HL-60 (cell line): ENCODE data around the gene SCN10A.

ENCODE experiments used
- DNase-seq, 2 experiments: peaks; one replicate each; pipeline ENCODE4 v3.0.0-alpha.2; 2010 to 2020; ENCODE audit warnings: low read depth in 1 of 2, low spot score in 1 of 2
- H3K27ac ChIP-seq: fragments of 250-450 bp; sonication (Bioruptor Pico); replicated peaks from 2 replicates; pipeline ENCODE4 v1.5.1; 2020; ENCODE audit warnings: mild to moderate bottlenecking, moderate library complexity
- H3K27me3 ChIP-seq: fragments of 250-450 bp; sonication (Bioruptor Pico); 2 replicates; pipeline ENCODE4 v1.5.1; 2021; ENCODE audit warnings: mild to moderate bottlenecking, moderate library complexity; ENCODE audit not compliant: insufficient read depth, poor library complexity, severe bottlenecking
- H3K4me3 ChIP-seq: replicated peaks from 2 replicates; pipeline ENCODE4 v1.5.1; 2011; ENCODE audit warnings: mild to moderate bottlenecking, control low read depth, low read length; ENCODE audit not compliant: insufficient read depth
- CTCF ChIP-seq: IDR thresholded peaks from one replicate; pipeline ENCODE4 v1.5.1; 2011; ENCODE audit warnings: low read length, control low read depth, inconsistent platforms; ENCODE audit not compliant: insufficient read depth
- GABPA ChIP-seq: IDR thresholded peaks from 2 replicates; pipeline ENCODE4 v1.6.1; 2012; ENCODE audit warnings: low read depth
- POLR2AphosphoS5 ChIP-seq: IDR thresholded peaks from 2 replicates; pipeline ENCODE4 v1.6.1; 2012; ENCODE audit warnings: low read depth
- SPI1 ChIP-seq: IDR thresholded peaks from 2 replicates; pipeline ENCODE4 v1.6.1; 2012; ENCODE audit warnings: low read depth, mild to moderate bottlenecking, borderline replicate concordance
- TF ChIP-seq, protein P1 (sequence below): IDR thresholded peaks from 2 replicates; pipeline ENCODE4 v1.6.1; 2012; ENCODE audit warnings: low read depth; ENCODE audit not compliant: insufficient replicate concordance

The SCN10A gene

DNA sequence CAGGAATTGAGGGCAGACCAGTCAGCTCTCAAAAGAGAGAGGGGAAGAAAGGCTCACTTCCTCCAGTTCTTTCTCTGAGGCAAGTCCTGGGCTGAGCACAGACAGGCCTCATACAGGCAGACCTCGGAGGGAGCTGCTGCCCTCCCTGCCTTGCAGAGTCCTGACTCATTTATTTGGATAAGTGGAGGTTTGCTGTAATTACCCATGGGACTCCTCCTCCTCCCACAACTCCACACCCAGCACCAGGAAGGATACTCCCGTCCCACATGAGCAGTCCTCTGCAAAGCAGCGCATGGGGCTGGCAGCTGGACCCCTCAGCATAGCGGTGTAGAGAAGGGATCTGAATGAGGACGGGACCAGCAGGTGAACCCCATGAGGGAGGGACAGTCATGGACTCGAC is 13.4 kb upstream of the SCN10A start:
- Histone ChIP-seq H3K27ac (no peak overlapping the region), H3K4me3 (no peak overlapping the region), H3K27me3 (no peaks in the 10 kb centered on the region)
- no peak for DNase-seq
- TF ChIP-seq SPI1 (no peak), GABPA (no peak), POLR2AphosphoS5 (no peak), CTCF (no peak)
- TF ChIP-seq, protein P1, sequence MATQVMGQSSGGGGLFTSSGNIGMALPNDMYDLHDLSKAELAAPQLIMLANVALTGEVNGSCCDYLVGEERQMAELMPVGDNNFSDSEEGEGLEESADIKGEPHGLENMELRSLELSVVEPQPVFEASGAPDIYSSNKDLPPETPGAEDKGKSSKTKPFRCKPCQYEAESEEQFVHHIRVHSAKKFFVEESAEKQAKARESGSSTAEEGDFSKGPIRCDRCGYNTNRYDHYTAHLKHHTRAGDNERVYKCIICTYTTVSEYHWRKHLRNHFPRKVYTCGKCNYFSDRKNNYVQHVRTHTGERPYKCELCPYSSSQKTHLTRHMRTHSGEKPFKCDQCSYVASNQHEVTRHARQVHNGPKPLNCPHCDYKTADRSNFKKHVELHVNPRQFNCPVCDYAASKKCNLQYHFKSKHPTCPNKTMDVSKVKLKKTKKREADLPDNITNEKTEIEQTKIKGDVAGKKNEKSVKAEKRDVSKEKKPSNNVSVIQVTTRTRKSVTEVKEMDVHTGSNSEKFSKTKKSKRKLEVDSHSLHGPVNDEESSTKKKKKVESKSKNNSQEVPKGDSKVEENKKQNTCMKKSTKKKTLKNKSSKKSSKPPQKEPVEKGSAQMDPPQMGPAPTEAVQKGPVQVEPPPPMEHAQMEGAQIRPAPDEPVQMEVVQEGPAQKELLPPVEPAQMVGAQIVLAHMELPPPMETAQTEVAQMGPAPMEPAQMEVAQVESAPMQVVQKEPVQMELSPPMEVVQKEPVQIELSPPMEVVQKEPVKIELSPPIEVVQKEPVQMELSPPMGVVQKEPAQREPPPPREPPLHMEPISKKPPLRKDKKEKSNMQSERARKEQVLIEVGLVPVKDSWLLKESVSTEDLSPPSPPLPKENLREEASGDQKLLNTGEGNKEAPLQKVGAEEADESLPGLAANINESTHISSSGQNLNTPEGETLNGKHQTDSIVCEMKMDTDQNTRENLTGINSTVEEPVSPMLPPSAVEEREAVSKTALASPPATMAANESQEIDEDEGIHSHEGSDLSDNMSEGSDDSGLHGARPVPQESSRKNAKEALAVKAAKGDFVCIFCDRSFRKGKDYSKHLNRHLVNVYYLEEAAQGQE = no peak

GRCh38 chr3:38828681-38829080 is 12.7 kb upstream of the SCN10A start:
- Histone ChIP-seq H3K4me3 (no peak overlapping the region), H3K27me3 (no peaks in the 10 kb centered on the region), H3K27ac (no peak overlapping the region)
- no peak for TF ChIP-seq POLR2AphosphoS5
- TF ChIP-seq GABPA = no peak
- no peak for TF ChIP-seq SPI1
- TF ChIP-seq CTCF = no peak
- TF ChIP-seq, protein P1 = no peak
- no peak for DNase-seq

DNA sequence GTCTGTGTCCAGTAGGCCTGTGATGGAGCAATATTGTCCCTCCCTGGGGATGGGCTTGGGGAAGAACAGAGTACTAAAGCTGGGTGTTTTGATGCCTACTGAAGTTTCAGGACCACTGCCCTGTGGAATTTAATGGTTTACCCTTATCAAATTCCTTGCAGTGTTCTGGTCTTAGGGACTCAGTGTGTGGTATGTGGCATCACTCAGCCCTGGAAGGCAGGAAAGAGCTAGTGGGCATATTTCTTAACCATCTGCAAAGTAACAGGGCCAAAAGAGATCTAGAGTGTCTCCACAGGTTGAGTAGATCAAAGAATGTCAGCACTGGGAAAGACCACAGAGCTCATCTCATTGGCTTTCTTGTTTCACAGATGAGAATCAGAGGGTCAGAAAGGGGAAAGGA is 11.8 kb upstream of the SCN10A start:
- no peak overlapping the region for H3K27ac ChIP-seq
- no peaks in the 10 kb centered on the region for H3K27me3 ChIP-seq
- DNase-seq = no peak
- H3K4me3 ChIP-seq = no peak overlapping the region
- no peak for TF ChIP-seq SPI1
- TF ChIP-seq CTCF = no peak
- no peak for TF ChIP-seq GABPA
- no peak for TF ChIP-seq POLR2AphosphoS5
- TF ChIP-seq, protein P1 = no peak
